Neural crest cell (in vitro differentiated cells): ENCODE results near the gene PRRC2A. TPM values are rescaled to one million over a fixed set of nuclear protein-coding genes. Genes with fewer than 3 reads are reported as not detected.

Experiments
- DNase-seq: peaks from one replicate; pipeline ENCODE4 v3.0.0; 2021; ENCODE audit warnings: low read depth, mixed read lengths, low spot score
- H3K27ac Mint-ChIP-seq: one replicate; pipeline ENCODE4 v1.8.0; 2021; ENCODE audit warnings: mild to moderate bottlenecking, mixed read lengths; ENCODE audit not compliant: unreplicated experiment
- H3K27me3 Mint-ChIP-seq: 2 replicates; pipeline ENCODE4 v1.8.0; 2021; ENCODE audit warnings: low read depth, mild to moderate bottlenecking, mixed read lengths
- H3K36me3 Mint-ChIP-seq: 2 replicates; pipeline ENCODE4 v1.8.0; 2021; ENCODE audit warnings: low read depth, mild to moderate bottlenecking, mixed read lengths
- H3K4me1 Mint-ChIP-seq: 2 replicates; pipeline ENCODE4 v1.8.0; 2021; ENCODE audit warnings: mixed read lengths
- H3K4me3 Mint-ChIP-seq: one replicate; pipeline ENCODE4 v1.8.0; 2021; ENCODE audit warnings: mild to moderate bottlenecking, mixed read lengths
- H3K9me3 Mint-ChIP-seq: 2 replicates; pipeline ENCODE4 v1.8.0; 2021; ENCODE audit warnings: mixed read lengths
- total RNA-seq: library from RNA; stranded (reverse); gene quantifications from 2 replicates; pipeline ENCODE4 v1.2.1, GENCODE V29; 2021
- TF ChIP-seq, protein P1 (sequence below): fragments of 200-600 bp; sonication (generic); conservative IDR thresholded peaks from 2 replicates; pipeline ENCODE4 v1.5.0; 2021; ENCODE audit warnings: antibody characterized with exemption, mild to moderate bottlenecking

The PRRC2A gene
- total RNA-seq, 1 donor from 2014 or later: 356 TPM

DNA sequence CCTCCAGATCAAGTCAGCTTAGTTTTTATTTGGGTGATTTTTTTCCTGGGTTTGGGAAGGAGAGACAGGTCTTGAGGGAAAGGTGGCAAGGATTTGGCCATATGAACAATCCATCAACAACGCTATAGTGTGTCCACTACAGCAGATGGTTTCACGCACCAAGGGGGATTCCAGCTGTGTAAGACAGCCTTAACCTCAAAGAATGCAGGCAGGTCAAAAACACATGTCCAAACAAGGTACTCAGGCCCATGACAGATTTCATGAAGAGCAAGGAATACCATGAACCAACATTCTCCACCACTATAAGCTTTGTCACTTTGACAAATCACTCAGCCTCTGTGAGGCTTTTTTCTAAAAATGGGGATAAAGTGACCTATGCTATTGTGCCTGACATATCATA lies 3.5 kb upstream of the PRRC2A start:
- no peak for DNase-seq
- Mint-ChIP-seq H3K9me3 (no peaks in the 10 kb centered on the region), H3K36me3 (peaks cover 7% of the 10 kb centered on the region), H3K27me3 (no peaks in the 10 kb centered on the region), H3K4me1 (peaks cover 22% of the 10 kb centered on the region), H3K27ac (no peak overlapping the region), H3K4me3 (peak overlapping the region; percentile 71)
- TF ChIP-seq, protein P1, sequence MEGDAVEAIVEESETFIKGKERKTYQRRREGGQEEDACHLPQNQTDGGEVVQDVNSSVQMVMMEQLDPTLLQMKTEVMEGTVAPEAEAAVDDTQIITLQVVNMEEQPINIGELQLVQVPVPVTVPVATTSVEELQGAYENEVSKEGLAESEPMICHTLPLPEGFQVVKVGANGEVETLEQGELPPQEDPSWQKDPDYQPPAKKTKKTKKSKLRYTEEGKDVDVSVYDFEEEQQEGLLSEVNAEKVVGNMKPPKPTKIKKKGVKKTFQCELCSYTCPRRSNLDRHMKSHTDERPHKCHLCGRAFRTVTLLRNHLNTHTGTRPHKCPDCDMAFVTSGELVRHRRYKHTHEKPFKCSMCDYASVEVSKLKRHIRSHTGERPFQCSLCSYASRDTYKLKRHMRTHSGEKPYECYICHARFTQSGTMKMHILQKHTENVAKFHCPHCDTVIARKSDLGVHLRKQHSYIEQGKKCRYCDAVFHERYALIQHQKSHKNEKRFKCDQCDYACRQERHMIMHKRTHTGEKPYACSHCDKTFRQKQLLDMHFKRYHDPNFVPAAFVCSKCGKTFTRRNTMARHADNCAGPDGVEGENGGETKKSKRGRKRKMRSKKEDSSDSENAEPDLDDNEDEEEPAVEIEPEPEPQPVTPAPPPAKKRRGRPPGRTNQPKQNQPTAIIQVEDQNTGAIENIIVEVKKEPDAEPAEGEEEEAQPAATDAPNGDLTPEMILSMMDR: no peak

DNA sequence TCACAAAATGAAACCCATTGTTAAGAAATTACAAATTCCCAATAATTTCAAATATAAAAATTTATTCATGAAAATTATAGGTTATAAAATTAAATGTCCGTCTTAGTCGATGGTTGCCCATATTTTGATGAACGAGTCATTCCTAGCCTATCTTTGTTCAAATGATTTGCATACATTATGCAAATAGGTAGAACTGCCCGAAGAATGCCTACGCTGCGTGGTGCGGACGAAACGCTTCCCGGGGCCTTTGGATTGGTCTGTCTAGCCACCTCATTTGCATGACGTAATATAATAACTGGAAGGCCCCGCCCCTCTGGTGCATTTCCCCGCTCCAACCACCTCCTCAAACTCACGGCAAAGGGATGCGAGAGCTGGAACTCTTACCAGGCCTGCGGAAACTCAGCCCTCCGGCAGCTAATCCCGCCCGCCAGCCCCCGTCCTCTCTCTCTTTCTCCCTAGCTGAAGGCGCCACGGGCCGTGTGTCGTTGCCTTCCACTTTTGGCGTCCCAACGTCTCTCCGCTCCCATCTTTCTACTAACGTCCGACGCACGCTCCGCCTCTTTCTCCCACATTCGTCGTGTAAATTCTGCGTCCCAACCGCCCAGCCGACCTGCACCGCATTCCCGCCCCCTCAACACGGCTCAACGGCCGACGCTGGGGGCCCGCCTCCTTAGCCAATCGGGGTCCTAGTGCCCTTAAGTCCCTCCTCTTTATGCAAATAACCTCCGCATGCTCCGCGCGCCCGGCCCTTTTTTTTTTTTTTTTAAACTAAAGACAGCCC lies 520 bp upstream of the PRRC2A start:
- peak overlapping the region; percentile 89 for H3K4me3 Mint-ChIP-seq
- H3K36me3 Mint-ChIP-seq: peaks cover 19% of the 10 kb centered on the region
- peak; percentile 91 for DNase-seq
- peaks cover 35% of the 10 kb centered on the region for H3K4me1 Mint-ChIP-seq
- no peaks in the 10 kb centered on the region for H3K27me3 Mint-ChIP-seq
- TF ChIP-seq, protein P1: no peak
- no peaks in the 10 kb centered on the region for H3K9me3 Mint-ChIP-seq
- peak overlapping the region; percentile 96 for H3K27ac Mint-ChIP-seq

DNA sequence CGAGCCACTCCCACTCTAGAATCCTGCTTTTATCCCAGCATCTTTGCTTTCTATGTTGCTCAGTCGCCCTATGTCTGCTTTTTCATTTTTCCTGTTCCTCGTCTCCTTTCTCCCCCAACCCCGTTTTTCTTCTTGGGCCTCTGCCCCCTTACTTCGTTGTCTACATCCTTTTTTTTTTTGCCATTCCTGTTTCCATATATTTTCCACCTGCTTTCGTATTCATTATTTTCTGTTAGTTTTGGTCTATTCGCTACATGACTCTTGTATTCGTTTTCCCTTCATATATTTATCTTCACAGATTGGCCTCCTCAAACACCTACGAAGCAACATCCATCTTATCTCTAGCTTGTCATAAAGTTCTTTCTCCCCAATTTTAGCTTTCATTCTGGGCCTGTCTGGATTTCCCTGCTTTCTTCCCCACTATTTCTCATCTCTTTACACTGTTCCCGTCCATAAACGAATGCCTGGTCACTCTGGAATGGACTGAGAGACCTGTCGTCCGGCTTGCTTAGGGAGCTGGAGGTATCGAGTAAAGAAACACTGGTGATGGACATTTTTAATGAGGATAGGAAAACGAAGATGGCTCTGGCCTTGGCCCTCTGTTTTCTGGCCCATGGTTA lies 915 bp downstream of the PRRC2A start:
- peaks cover 35% of the 10 kb centered on the region for H3K4me1 Mint-ChIP-seq
- H3K4me3 Mint-ChIP-seq: peak overlapping the region; percentile 96
- no peaks in the 10 kb centered on the region for H3K27me3 Mint-ChIP-seq
- TF ChIP-seq, protein P1: no peak
- peaks cover 27% of the 10 kb centered on the region for H3K36me3 Mint-ChIP-seq
- H3K9me3 Mint-ChIP-seq: no peaks in the 10 kb centered on the region
- H3K27ac Mint-ChIP-seq: peak overlapping the region; percentile 97
- DNase-seq: no peak

DNA sequence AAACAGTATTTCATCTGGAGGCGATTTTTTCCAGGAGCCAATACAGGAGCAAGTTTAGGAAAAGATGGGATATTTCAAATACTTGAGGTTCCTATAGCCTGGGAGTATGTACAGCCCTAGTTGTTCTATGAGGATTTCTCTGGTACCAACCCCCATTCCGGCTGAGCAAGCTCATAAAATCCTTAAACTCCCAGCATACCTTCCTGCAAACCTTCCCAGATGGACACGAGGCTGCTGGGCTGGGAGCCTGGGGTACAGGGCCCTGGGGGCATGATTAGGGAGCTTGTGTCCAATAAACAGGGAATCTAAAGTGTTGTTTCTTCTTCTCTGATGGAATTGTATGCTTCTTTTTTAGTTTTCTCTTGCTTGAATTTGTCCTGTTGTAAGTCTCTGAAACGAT lies 1.5 kb downstream of the PRRC2A start:
- Mint-ChIP-seq H3K27ac (peak overlapping the region; percentile 97), H3K9me3 (no peaks in the 10 kb centered on the region), H3K27me3 (no peaks in the 10 kb centered on the region), H3K4me3 (peak overlapping the region; percentile 96), H3K4me1 (peaks cover 32% of the 10 kb centered on the region), H3K36me3 (peaks cover 29% of the 10 kb centered on the region)
- TF ChIP-seq, protein P1: no peak
- DNase-seq: no peak

DNA sequence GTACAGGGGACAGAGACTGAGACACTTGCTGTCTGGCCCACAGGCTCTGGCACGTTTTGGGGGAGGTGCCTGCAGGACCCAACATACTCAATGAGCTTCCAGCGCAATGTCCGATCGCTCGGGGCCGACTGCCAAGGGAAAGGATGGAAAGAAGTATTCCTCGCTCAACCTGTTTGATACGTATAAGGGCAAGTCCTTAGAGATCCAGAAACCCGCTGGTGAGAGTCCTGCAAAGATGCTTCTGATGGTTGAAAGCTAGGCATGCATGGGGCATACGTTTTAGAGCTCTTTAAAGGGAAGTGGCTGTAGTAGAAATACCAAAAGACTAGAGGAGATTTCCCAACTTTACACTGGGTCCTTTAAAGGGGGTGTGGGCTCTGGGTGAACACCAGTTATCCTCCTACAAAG lies 2.2 kb downstream of the PRRC2A start:
- H3K4me3 Mint-ChIP-seq: peak overlapping the region; percentile 96
- H3K9me3 Mint-ChIP-seq: no peaks in the 10 kb centered on the region
- no peak for DNase-seq
- no peaks in the 10 kb centered on the region for H3K27me3 Mint-ChIP-seq
- peaks cover 31% of the 10 kb centered on the region for H3K4me1 Mint-ChIP-seq
- peaks cover 35% of the 10 kb centered on the region for H3K36me3 Mint-ChIP-seq
- H3K27ac Mint-ChIP-seq: no peak overlapping the region
- TF ChIP-seq, protein P1: no peak
